Neuronal stem cell (in vitro differentiated cells): Measurements from ENCODE around the gene NUDT7.

Experiments used
- DNase-seq: peaks from one replicate; pipeline ENCODE4 v3.0.0-alpha.2; 2013; ENCODE audit warnings: low spot score
- H2AFZ ChIP-seq: one replicate; pipeline ENCODE4 v1.6.1; 2013; ENCODE audit warnings: mild to moderate bottlenecking, low read length, inconsistent platforms
- H2AK5ac ChIP-seq: 2 replicates; pipeline ENCODE4 v1.6.1; 2013; ENCODE audit warnings: low read depth, mild to moderate bottlenecking, inconsistent platforms, low read length, moderate library complexity, mixed read lengths
- H2BK120ac ChIP-seq: 2 replicates; pipeline ENCODE4 v1.6.1; 2013; ENCODE audit warnings: low read depth, mild to moderate bottlenecking, inconsistent platforms, low read length, moderate library complexity, mixed read lengths
- H2BK12ac ChIP-seq: one replicate; pipeline ENCODE4 v1.6.1; 2013; ENCODE audit warnings: low read length, inconsistent platforms
- H2BK15ac ChIP-seq: 2 replicates; pipeline ENCODE4 v1.6.1; 2013; ENCODE audit warnings: mild to moderate bottlenecking, low read length, inconsistent platforms, mixed read lengths
- H2BK5ac ChIP-seq: one replicate; pipeline ENCODE4 v1.6.1; 2013; ENCODE audit warnings: inconsistent platforms, mild to moderate bottlenecking, low read length, moderate library complexity
- H3K14ac ChIP-seq: one replicate; pipeline ENCODE4 v1.6.1; 2013; ENCODE audit warnings: low read length, inconsistent platforms
- H3K18ac ChIP-seq: 2 replicates; pipeline ENCODE4 v1.6.1; 2013; ENCODE audit warnings: low read length, inconsistent platforms
- H3K23ac ChIP-seq: 2 replicates; pipeline ENCODE4 v1.6.1; 2013; ENCODE audit warnings: low read depth, mild to moderate bottlenecking, mixed read lengths, low read length, inconsistent platforms; ENCODE audit not compliant: poor library complexity
- H3K27ac ChIP-seq: replicated peaks from 3 replicates; pipeline ENCODE4 v1.5.1; 2013; ENCODE audit warnings: low read length, inconsistent platforms
- H3K27me3 ChIP-seq, 3 experiments: 2 replicates each; pipeline ENCODE4 v1.6.1; 2013; ENCODE audit warnings: low read length in 3 of 3, mild to moderate bottlenecking in 2 of 3, inconsistent platforms in 1 of 3, low read depth in 1 of 3, mixed read lengths in 1 of 3, moderate library complexity in 1 of 3; ENCODE audit not compliant: control insufficient read depth in 3 of 3, insufficient read depth in 3 of 3
- H3K36me3 ChIP-seq, 2 donors: replicated peaks in 1 of 2; 2 replicates each; pipeline ENCODE4 v1.6.1; 2013; ENCODE audit warnings: low read length in 2 of 2; ENCODE audit not compliant: control insufficient read depth in 2 of 2, insufficient read depth in 2 of 2
- H3K4ac ChIP-seq: 2 replicates; pipeline ENCODE4 v1.6.1; 2013; ENCODE audit warnings: inconsistent platforms, mild to moderate bottlenecking, low read length, moderate library complexity
- H3K4me1 ChIP-seq, 2 donors: 1 replicate in 1 of 2; 2 replicates in 1 of 2; pipeline ENCODE4 v1.6.1; 2013; ENCODE audit warnings: low read length in 2 of 2, low read depth in 1 of 2; ENCODE audit not compliant: control insufficient read depth in 2 of 2, insufficient read depth in 1 of 2
- H3K4me2 ChIP-seq: one replicate; pipeline ENCODE4 v1.6.1; 2013; ENCODE audit warnings: mild to moderate bottlenecking, low read length, inconsistent platforms; ENCODE audit not compliant: insufficient read depth, poor library complexity, severe bottlenecking
- H3K4me3 ChIP-seq, 2 donors: 2 replicates each; pipeline ENCODE4 v1.5.1; 2013; ENCODE audit warnings: low read length in 2 of 2, mild to moderate bottlenecking in 2 of 2, inconsistent platforms in 1 of 2, moderate library complexity in 1 of 2
- H3K79me1 ChIP-seq: one replicate; pipeline ENCODE4 v1.6.1; 2013; ENCODE audit warnings: low read depth, mild to moderate bottlenecking, inconsistent platforms, low read length, moderate library complexity
- H3K9ac ChIP-seq: one replicate; pipeline ENCODE4 v1.6.1; 2013; ENCODE audit warnings: mild to moderate bottlenecking, low read depth, low read length, inconsistent platforms; ENCODE audit not compliant: poor library complexity
- H3K9me3 ChIP-seq, 2 donors: replicated peaks in 1 of 2; 2 replicates each; pipeline versions ENCODE3 to v1.6.1; 2013; ENCODE audit warnings: low read length in 2 of 2, mild to moderate bottlenecking in 2 of 2, inconsistent platforms in 1 of 2, low read depth in 1 of 2, mixed read lengths in 1 of 2, moderate library complexity in 1 of 2; ENCODE audit not compliant: control insufficient read depth in 2 of 2, insufficient read depth in 1 of 2
- H4K8ac ChIP-seq: one replicate; pipeline ENCODE4 v1.6.1; 2013; ENCODE audit warnings: low read depth, mild to moderate bottlenecking, inconsistent platforms, low read length, moderate library complexity
- H4K91ac ChIP-seq: one replicate; pipeline ENCODE4 v1.6.1; 2013; ENCODE audit warnings: low read length, low read depth, mild to moderate bottlenecking, inconsistent platforms; ENCODE audit not compliant: poor library complexity
- WGBS, 2 donors: extraction: QIAGEN DNeasy Blood & Tissue Kit; methylation state at CpG; one replicate each; pipeline ENCODE4 v1.1.7; 2013; ENCODE audit warnings: missing lambda C conversion rate in 2 of 2, mixed read lengths in 1 of 2; ENCODE audit not compliant: insufficient read length in 2 of 2, insufficient replicate concordance in 1 of 2; ENCODE audit errors: extremely low coverage in 2 of 2; 5-methylcytosine and 5-hydroxymethylcytosine counted together

Gene NUDT7

DNA sequence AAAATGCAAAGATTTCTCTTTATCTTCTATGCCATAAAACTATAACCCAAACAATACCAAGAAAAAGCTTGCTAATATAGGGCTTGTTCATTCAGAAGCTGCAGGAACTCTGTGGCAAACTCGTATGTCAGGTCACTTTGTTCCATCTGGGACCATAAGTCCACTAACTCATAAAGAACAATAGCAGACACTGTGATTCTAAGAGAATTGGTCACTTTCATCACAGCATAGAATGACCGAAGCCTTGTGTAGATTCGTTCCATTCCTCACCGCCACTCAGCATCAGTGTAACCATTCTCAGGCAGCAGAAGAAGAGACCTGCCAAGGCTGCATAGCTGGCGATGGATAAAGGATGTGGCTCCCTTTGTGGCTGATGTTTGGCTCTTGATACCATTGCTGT lies 35.7 kb downstream of the NUDT7 start:
- no peaks in the 10 kb centered on the region for H3K27me3 ChIP-seq
- no peak overlapping the region for H4K8ac ChIP-seq
- no CpG with 5 or more reads among the region's 5 CpGs for WGBS, 2 donors
- H3K4me3 ChIP-seq, result no peak overlapping the region
- no peak overlapping the region for H2BK5ac ChIP-seq
- no peak overlapping the region for H3K18ac ChIP-seq
- H4K91ac ChIP-seq, result no peak overlapping the region
- H3K9ac ChIP-seq, result no peak overlapping the region
- no peak overlapping the region for H2BK12ac ChIP-seq
- no peak overlapping the region for H2BK120ac ChIP-seq
- no peaks in the 10 kb centered on the region for H3K4me1 ChIP-seq
- no peaks in the 10 kb centered on the region for H3K79me1 ChIP-seq
- no peak overlapping the region for H2AK5ac ChIP-seq
- no peak overlapping the region for H3K27ac ChIP-seq
- no peak overlapping the region for H3K4ac ChIP-seq
- H2BK15ac ChIP-seq, result no peak overlapping the region
- no peak overlapping the region for H3K4me2 ChIP-seq
- H3K14ac ChIP-seq, result no peak overlapping the region
- H3K9me3 ChIP-seq, result no peaks in the 10 kb centered on the region
- no peak overlapping the region for H2AFZ ChIP-seq
- no peaks in the 10 kb centered on the region for H3K36me3 ChIP-seq
- H3K23ac ChIP-seq, result no peak overlapping the region
- no peak for DNase-seq

DNA sequence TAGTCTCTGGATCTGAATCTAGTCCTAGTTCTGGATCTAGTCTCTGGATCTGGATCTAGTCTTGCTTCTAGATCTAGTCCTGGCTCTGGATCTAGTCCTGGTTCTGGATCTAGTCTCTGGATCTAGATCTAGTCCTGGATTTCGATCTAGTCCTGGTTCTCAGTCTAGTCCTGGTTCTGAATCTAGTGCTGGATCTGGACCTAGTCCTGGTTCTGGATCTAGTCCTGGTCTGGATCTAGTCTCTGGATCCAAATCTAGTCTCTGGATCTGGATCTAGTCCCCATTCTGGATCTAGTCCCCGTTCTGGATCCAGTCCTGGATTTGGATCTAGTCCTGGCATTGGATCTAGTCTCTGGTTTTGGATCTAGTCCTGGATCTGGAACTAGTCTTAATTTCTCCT lies 36.2 kb downstream of the NUDT7 start:
- no peaks in the 10 kb centered on the region for H3K27me3 ChIP-seq
- no peaks in the 10 kb centered on the region for H3K36me3 ChIP-seq
- no peak overlapping the region for H2AFZ ChIP-seq
- H2BK120ac ChIP-seq, result no peak overlapping the region
- H3K9ac ChIP-seq, result no peak overlapping the region
- H3K4me1 ChIP-seq, result no peaks in the 10 kb centered on the region
- WGBS, 2 donors, result no CpG with 5 or more reads among the region's 2 CpGs
- no peak overlapping the region for H2BK5ac ChIP-seq
- H3K23ac ChIP-seq, result no peak overlapping the region
- no peak overlapping the region for H2BK15ac ChIP-seq
- no peak for DNase-seq
- H4K8ac ChIP-seq, result no peak overlapping the region
- no peak overlapping the region for H3K27ac ChIP-seq
- no peak overlapping the region for H3K18ac ChIP-seq
- H2AK5ac ChIP-seq, result no peak overlapping the region
- no peak overlapping the region for H3K4me3 ChIP-seq
- no peak overlapping the region for H3K4me2 ChIP-seq
- no peaks in the 10 kb centered on the region for H3K9me3 ChIP-seq
- H2BK12ac ChIP-seq, result no peak overlapping the region
- no peak overlapping the region for H4K91ac ChIP-seq
- no peak overlapping the region for H3K14ac ChIP-seq
- no peak overlapping the region for H3K4ac ChIP-seq
- H3K79me1 ChIP-seq, result no peaks in the 10 kb centered on the region

DNA sequence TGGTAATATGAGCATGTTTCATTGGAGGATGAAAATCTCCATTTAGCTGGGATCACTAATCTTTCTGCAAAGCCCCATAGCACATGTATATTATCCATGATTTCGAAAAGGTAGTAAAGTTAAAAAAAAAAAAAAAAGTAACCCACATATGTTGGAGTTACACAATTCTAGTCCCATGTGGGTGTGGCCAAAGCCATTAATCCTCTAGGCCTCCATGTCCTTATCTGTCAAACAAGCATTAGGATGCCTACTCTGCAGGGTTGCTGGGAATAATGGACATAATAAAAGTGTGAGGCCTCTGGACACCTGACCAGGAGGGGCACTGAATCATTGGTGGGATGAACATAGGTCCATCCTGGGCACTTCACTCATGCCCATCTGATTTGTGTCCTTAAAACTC lies 36.9 kb downstream of the NUDT7 start:
- DNase-seq, result no peak
- H3K9ac ChIP-seq, result no peak overlapping the region
- H2BK12ac ChIP-seq, result no peak overlapping the region
- no peak overlapping the region for H2BK5ac ChIP-seq
- no peaks in the 10 kb centered on the region for H3K27me3 ChIP-seq
- WGBS, 2 donors, result no CpG with 5 or more reads among the region's 1 CpG
- no peaks in the 10 kb centered on the region for H3K79me1 ChIP-seq
- peaks cover 0 to 2% of the 10 kb centered on the region in 2 donors for H3K9me3 ChIP-seq
- H3K4me3 ChIP-seq, result no peak overlapping the region
- no peak overlapping the region for H2BK120ac ChIP-seq
- H2BK15ac ChIP-seq, result no peak overlapping the region
- H3K36me3 ChIP-seq, result no peaks in the 10 kb centered on the region
- H3K14ac ChIP-seq, result no peak overlapping the region
- H4K8ac ChIP-seq, result no peak overlapping the region
- H2AFZ ChIP-seq, result no peak overlapping the region
- no peak overlapping the region for H3K4ac ChIP-seq
- H3K18ac ChIP-seq, result no peak overlapping the region
- H3K4me1 ChIP-seq, result no peaks in the 10 kb centered on the region
- H2AK5ac ChIP-seq, result no peak overlapping the region
- H3K4me2 ChIP-seq, result no peak overlapping the region
- no peak overlapping the region for H3K23ac ChIP-seq
- no peak overlapping the region for H4K91ac ChIP-seq
- H3K27ac ChIP-seq, result no peak overlapping the region

DNA sequence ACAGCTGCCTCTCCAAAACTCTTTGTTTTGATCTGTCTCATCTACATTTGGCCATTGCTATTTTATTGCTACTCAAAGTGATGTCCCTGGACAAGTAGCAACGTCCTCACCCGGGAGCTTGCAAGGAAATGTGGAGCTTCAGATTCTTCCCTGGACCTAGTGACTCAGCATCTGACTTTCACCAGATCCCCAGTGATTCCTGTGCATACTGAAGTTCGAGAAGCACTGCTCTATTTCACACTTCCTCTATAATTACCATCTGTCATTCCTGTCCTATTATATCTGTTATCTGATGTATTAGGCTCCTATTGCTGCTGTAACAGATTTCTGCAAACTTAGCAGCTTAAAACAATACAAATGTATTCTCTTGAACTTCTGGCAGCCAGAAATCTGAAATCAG lies 37.5 kb downstream of the NUDT7 start:
- no peak overlapping the region for H3K14ac ChIP-seq
- H3K4ac ChIP-seq, result no peak overlapping the region
- H2BK15ac ChIP-seq, result no peak overlapping the region
- H3K4me2 ChIP-seq, result no peak overlapping the region
- no peak for DNase-seq
- H3K4me1 ChIP-seq, result no peaks in the 10 kb centered on the region
- H4K8ac ChIP-seq, result no peak overlapping the region
- H2AFZ ChIP-seq, result no peak overlapping the region
- no peak overlapping the region for H3K4me3 ChIP-seq
- no peak overlapping the region for H2BK5ac ChIP-seq
- H3K9me3 ChIP-seq, result peaks cover 0 to 2% of the 10 kb centered on the region in 2 donors
- H2BK120ac ChIP-seq, result no peak overlapping the region
- H3K79me1 ChIP-seq, result no peaks in the 10 kb centered on the region
- no peaks in the 10 kb centered on the region for H3K27me3 ChIP-seq
- H3K23ac ChIP-seq, result no peak overlapping the region
- H3K36me3 ChIP-seq, result no peaks in the 10 kb centered on the region
- no peak overlapping the region for H2BK12ac ChIP-seq
- H3K18ac ChIP-seq, result no peak overlapping the region
- no CpG with 5 or more reads among the region's 3 CpGs for WGBS, 2 donors
- no peak overlapping the region for H3K9ac ChIP-seq
- no peak overlapping the region for H4K91ac ChIP-seq
- no peak overlapping the region for H3K27ac ChIP-seq
- no peak overlapping the region for H2AK5ac ChIP-seq
